Fibroblast of lung (primary cell): Measurements from ENCODE around the gene SHISAL1. TPM values are rescaled to one million over a fixed set of nuclear protein-coding genes. Genes with fewer than 3 reads are reported as not detected.

Experiments used
- DNase-seq, 2 donors: peaks; one replicate each; pipeline versions ENCODE4 v3.0.0 to v3.0.0-alpha.2; 2010; ENCODE audit warnings: low read depth in 2 of 2
- H2AFZ ChIP-seq: 2 replicates; pipeline ENCODE4 v1.5.1; 2012; ENCODE audit warnings: low read length, control low read depth, inconsistent platforms
- H3K27ac ChIP-seq: 2 replicates; pipeline ENCODE4 v1.5.1; 2011; ENCODE audit warnings: low read length, control low read depth; ENCODE audit not compliant: insufficient read depth
- H3K27me3 ChIP-seq: 2 replicates; pipeline ENCODE4 v1.5.1; 2011; ENCODE audit warnings: mild to moderate bottlenecking, low read length; ENCODE audit not compliant: control insufficient read depth, insufficient read depth
- H3K36me3 ChIP-seq: 2 replicates; pipeline ENCODE4 v1.5.1; 2011; ENCODE audit warnings: low read length; ENCODE audit not compliant: control insufficient read depth, insufficient read depth
- H3K4me1 ChIP-seq: 2 replicates; pipeline ENCODE4 v1.5.1; 2011; ENCODE audit warnings: low read length; ENCODE audit not compliant: control insufficient read depth, insufficient read depth; ENCODE audit errors: extremely low read depth
- H3K4me2 ChIP-seq: 2 replicates; pipeline ENCODE4 v1.5.1; 2011; ENCODE audit warnings: low read length, control low read depth; ENCODE audit not compliant: insufficient read depth; ENCODE audit errors: extremely low read depth
- H3K4me3 ChIP-seq, 4 experiments: fragments of 200-600 bp in 1 of 4; sonication (generic) in 1 of 4; replicated peaks in 1 of 4; 2 replicates each; pipeline ENCODE4 v1.5.1; 2011 to 2016; ENCODE audit warnings: low read length in 4 of 4, low read depth in 3 of 4, mild to moderate bottlenecking in 3 of 4, control low read depth in 2 of 4, inconsistent platforms in 1 of 4, mixed read lengths in 1 of 4; ENCODE audit not compliant: insufficient read depth in 1 of 4; ENCODE audit errors: control extremely low read depth in 1 of 4
- H3K79me2 ChIP-seq: 2 replicates; pipeline ENCODE4 v1.5.1; 2012; ENCODE audit warnings: mild to moderate bottlenecking, low read length, inconsistent platforms; ENCODE audit not compliant: control insufficient read depth, insufficient read depth
- H3K9ac ChIP-seq: 2 replicates; pipeline ENCODE4 v1.5.1; 2011; ENCODE audit warnings: mild to moderate bottlenecking, low read length, control low read depth; ENCODE audit not compliant: insufficient read depth
- H3K9me3 ChIP-seq: 2 replicates; pipeline ENCODE4 v1.5.1; 2012; ENCODE audit warnings: low read depth, low read length; ENCODE audit not compliant: control insufficient read depth, insufficient read depth
- H4K20me1 ChIP-seq: 2 replicates; pipeline ENCODE4 v1.5.1; 2011; ENCODE audit warnings: low read length; ENCODE audit not compliant: control insufficient read depth, insufficient read depth; ENCODE audit errors: extremely low read depth
- CTCF ChIP-seq, 2 donors: IDR thresholded peaks in 1 of 2; conservative IDR thresholded peaks in 1 of 2; 1 replicate in 1 of 2; 2 replicates in 1 of 2; pipeline ENCODE4 v1.5.1; 2011 to 2012; ENCODE audit warnings: low read length in 2 of 2, control low read depth in 1 of 2, inconsistent platforms in 1 of 2, low read depth in 1 of 2, mild to moderate bottlenecking in 1 of 2
- EZH2 ChIP-seq: IDR thresholded peaks from 2 replicates; pipeline ENCODE4 v1.5.1; 2012; ENCODE audit warnings: low read length, control low read depth, mild to moderate bottlenecking; ENCODE audit errors: missing control alignments
- polyA plus RNA-seq, 2 donors: library from polyadenylated mRNA; depleted of rRNA in 1 of 2; stranded (reverse) in 1 of 2; unstranded in 1 of 2; fragments of >200 nt; gene quantifications; 2 replicates each; pipeline ENCODE4 v1.2.1, GENCODE V29; 2011 to 2012; ENCODE audit warnings: missing spikeins in 1 of 2
- total RNA-seq: library from RNA; depleted of rRNA; stranded (reverse); fragments of >200 nt; gene quantifications from 2 replicates; pipeline ENCODE4 v1.2.1, GENCODE V29; 2014

Gene SHISAL1
- total and polyA plus RNA-seq, 2 donors (not counting 1 experiment from before 2014, with no cell fraction given) = 0.73 to 3.5 TPM

GRCh38 chr22:44194569-44194968 is 118.2 kb downstream of the SHISAL1 start:
- no peaks in the 10 kb centered on the region for H4K20me1 ChIP-seq
- no peak for DNase-seq
- no peaks in the 10 kb centered on the region for H3K79me2 ChIP-seq
- no peaks in the 10 kb centered on the region for H3K9me3 ChIP-seq
- no peak overlapping the region for H3K4me3 ChIP-seq
- H3K27me3 ChIP-seq = peaks cover 4% of the 10 kb centered on the region
- TF ChIP-seq EZH2 (no peak), CTCF (conservative IDR thresholded peaks at IDR 0.05 in 1 of 2, IDR thresholded peaks at IDR 0.05 in 1 of 2; ENCODE audit: low read depth in 1 of 2, low read length in 2 of 2) (no peak)
- no peak overlapping the region for H3K27ac ChIP-seq
- H3K9ac ChIP-seq = no peak overlapping the region
- H3K36me3 ChIP-seq = no peaks in the 10 kb centered on the region
- H3K4me2 ChIP-seq = no peak overlapping the region
- H3K4me1 ChIP-seq = no peaks in the 10 kb centered on the region
- no peak overlapping the region for H2AFZ ChIP-seq

Other genes with a start within 250 kb of the SHISAL1 start
- gene PARVG, start 132.0 kb downstream of the SHISAL1 start, total RNA-seq = not detected in 2 replicates
- not detected in 2 replicates for gene PARVG, start 132.0 kb downstream of the SHISAL1 start, polyA plus RNA-seq
- 16.9 and 17.7 TPM in 2 replicates for gene RTL6, start 185.3 kb upstream of the SHISAL1 start, total RNA-seq
- 17.1 and 17.4 TPM in 2 replicates for gene RTL6, start 185.3 kb upstream of the SHISAL1 start, polyA plus RNA-seq